ENCODE data around the gene JMJD6. TPM values are rescaled to one million over a fixed set of nuclear protein-coding genes. Genes with fewer than 3 reads are reported as not detected.

Gene JMJD6
- total and polyA plus RNA-seq, 11 donors = 30.1 to 75.6 (median 39.1) TPM

- Histone ChIP-seq H3K4me1 (peaks cover 21 to 100% (median 90%) of the 10 kb centered on the region in 12 donors), H3K9me3 (no peaks in the 10 kb centered on the region), H3K27ac (peak overlapping the region; percentile 86 to 99 (median 93)), H3K27me3 (no peaks in the 10 kb centered on the region), H3K36me3 (peaks cover 0 to 36% (median 26%) of the 10 kb centered on the region in 9 donors), H3K4me3 (no peak overlapping the region)
- ATAC-seq (peak; percentile 9 to 52 (median 43)), DNase-seq (peak; percentile 61 to 86 (median 78))
- 38 to 50% (median 50%) methylated on average over 24 to 26 of the region's 26 CpGs for WGBS, 4 donors
- TF ChIP-seq POLR2A (IDR thresholded peaks at IDR 0.05) = no peak
- intact Hi-C loops (cut with DNase I) = loop anchor here in 4 of 10 donors (2.0 to 10.0 kb wide), 4 partner anchors 21 to 133 kb away; partner anchors contain the start of genes MFSD11 (in 1 of the 4) and SRSF2 (in 1 of the 4)
Measured at GRCh38 chr17:76687298-76688164, 38.9 kb downstream of the JMJD6 start.

- DNase-seq = peak in 1 of 5 donors; percentile 42
- 51 to 66% (median 59%) methylated on average over 13 to 15 of the region's 15 CpGs for WGBS, 4 donors
- Histone ChIP-seq H3K27ac (peak overlapping the region; percentile 86 to 99 (median 93)), H3K4me1 (peaks cover 24 to 100% (median 93%) of the 10 kb centered on the region in 12 donors), H3K4me3 (no peak overlapping the region), H3K9me3 (no peaks in the 10 kb centered on the region), H3K27me3 (no peaks in the 10 kb centered on the region), H3K36me3 (peaks cover 0 to 38% (median 29%) of the 10 kb centered on the region in 9 donors)
- TF ChIP-seq CTCF (IDR thresholded peaks at IDR 0.05) (no peak), POLR2A (IDR thresholded peaks at IDR 0.05) (no peak)
- intact Hi-C loops (cut with DNase I) = loop anchor here in 1 of 10 donors (10.0 kb wide), 2 partner anchors 48 to 132 kb away; partner anchors contain the start of genes MFSD11 and SRSF2
- ATAC-seq = no peak
Measured at GRCh38 chr17:76686538-76687297, 39.7 kb downstream of the JMJD6 start.

- Histone ChIP-seq H3K27me3 (no peaks in the 10 kb centered on the region), H3K4me3 (no peak overlapping the region), H3K9me3 (no peaks in the 10 kb centered on the region), H3K36me3 (peaks cover 0 to 42% (median 31%) of the 10 kb centered on the region in 9 donors), H3K27ac (peak overlapping the region; percentile 10 to 99 (median 93)), H3K4me1 (peaks cover 23 to 100% (median 93%) of the 10 kb centered on the region in 12 donors)
- TF ChIP-seq CTCF (IDR thresholded peaks at IDR 0.05) (peak in 1 of 12 donors; percentile 8), POLR2A (IDR thresholded peaks at IDR 0.05) (peak in 1 of 2 donors; percentile 11)
- 25 to 55% (median 49%) methylated on average over 8 of the region's 8 CpGs for WGBS, 4 donors
- peak in 2 of 4 donors; percentile 9 to 23 for ATAC-seq
- intact Hi-C loops (cut with DNase I) = loop anchor here in 1 of 10 donors (10.0 kb wide), 2 partner anchors 49 to 131 kb away; partner anchors contain the start of genes MFSD11 and SRSF2
- peak in 3 of 5 donors; percentile 61 to 76 (median 66) for DNase-seq
Measured at GRCh38 chr17:76685846-76686245, 40.6 kb downstream of the JMJD6 start.

GRCh38 chr17:76685366-76685765, 41.0 kb downstream of the JMJD6 start:
- TF ChIP-seq POLR2A (IDR thresholded peaks at IDR 0.05) (no peak), CTCF (IDR thresholded peaks at IDR 0.05) (no peak)
- H3K4me1 ChIP-seq = peaks cover 23 to 99% (median 89%) of the 10 kb centered on the region in 12 donors
- intact Hi-C loops (cut with DNase I) = loop anchor here in 1 of 10 donors (10.0 kb wide), 2 partner anchors 49 to 131 kb away; partner anchors contain the start of genes MFSD11 and SRSF2
- peak overlapping the region; percentile 10 to 99 (median 93) for H3K27ac ChIP-seq
- H3K4me3 ChIP-seq = no peak overlapping the region
- no peaks in the 10 kb centered on the region for H3K27me3 ChIP-seq
- 66 to 85% (median 79%) methylated on average over 12 of the region's 12 CpGs for WGBS, 4 donors
- no peaks in the 10 kb centered on the region for H3K9me3 ChIP-seq
- ATAC-seq (no peak), DNase-seq (no peak)
- H3K36me3 ChIP-seq = peaks cover 0 to 47% (median 35%) of the 10 kb centered on the region in 9 donors
